Prostate gland (tissue), 2 donors: ENCODE results near the gene TP53BP2. TPM values are rescaled to one million over a fixed set of nuclear protein-coding genes. Genes with fewer than 3 reads are reported as not detected.

Experiments used
- DNase-seq: peaks from one replicate; pipeline ENCODE4 v3.0.0-alpha.2; 2019; ENCODE audit warnings: low spot score
- H3K27ac ChIP-seq, 2 donors: fragments of 200-600 bp; sonication (generic); 2 replicates each; pipeline ENCODE4 v1.5.1; 2017 to 2019
- H3K27me3 ChIP-seq: fragments of 200-600 bp; sonication (generic); replicated peaks from 2 replicates; pipeline ENCODE4 v1.5.1; 2019; ENCODE audit not compliant: insufficient read depth
- H3K36me3 ChIP-seq, 2 donors: fragments of 200-600 bp; sonication (generic); 1 replicate in 1 of 2; 2 replicates in 1 of 2; pipeline versions ENCODE4 v1.5.1 to v1.8.1; 2017 to 2019
- H3K4me1 ChIP-seq: fragments of 200-600 bp; sonication (generic); replicated peaks from 2 replicates; pipeline ENCODE4 v1.5.1; 2019
- H3K4me3 ChIP-seq, 2 donors: fragments of 200-600 bp; sonication (generic); 2 replicates each; pipeline ENCODE4 v1.5.1; 2017 to 2019
- H3K9me3 ChIP-seq: fragments of 200-600 bp; sonication (generic); 2 replicates; pipeline ENCODE4 v1.5.1; 2017
- POLR2A ChIP-seq: fragments of 450-650 bp; IDR thresholded peaks from one replicate; pipeline ENCODE4 v1.6.1; 2016; ENCODE audit warnings: antibody characterized with exemption, mild to moderate bottlenecking
- POLR2AphosphoS5 ChIP-seq: sonication (generic); formaldehyde crosslinking; IDR thresholded peaks from one replicate; pipeline ENCODE4 v1.6.1; 2017; ENCODE audit warnings: antibody characterized with exemption
- WGBS: methylation state at CpG from one replicate; pipeline ENCODE4 v1.1.5; 2018; 5-methylcytosine and 5-hydroxymethylcytosine counted together
- intact Hi-C: fragments of 100-400 bp; cut with DNase I; formaldehyde crosslinking; loops from one replicate; pipeline ENCODE4 v1.14.2; 2022
- total RNA-seq, 2 donors: library from RNA; depleted of rRNA; stranded (reverse); fragments of >200 nt; gene quantifications; one replicate each; pipeline ENCODE4 v1.1.0, GENCODE V29; 2016
- TF ChIP-seq, protein P1 (sequence below), 4 experiments: fragments of 200-600 bp in 2 of 4; fragments of 450-650 bp in 2 of 4; sonication (generic) in 2 of 4; IDR thresholded peaks; 1 replicate in 3 of 4; 2 replicates in 1 of 4; pipeline ENCODE4 v1.5.1; 2016 to 2019; ENCODE audit warnings: antibody characterized with exemption in 4 of 4, mild to moderate bottlenecking in 2 of 4, moderate library complexity in 2 of 4

TP53BP2 gene
- total RNA-seq, 2 donors from 2014 or later = 28.0 to 103 TPM

DNA sequence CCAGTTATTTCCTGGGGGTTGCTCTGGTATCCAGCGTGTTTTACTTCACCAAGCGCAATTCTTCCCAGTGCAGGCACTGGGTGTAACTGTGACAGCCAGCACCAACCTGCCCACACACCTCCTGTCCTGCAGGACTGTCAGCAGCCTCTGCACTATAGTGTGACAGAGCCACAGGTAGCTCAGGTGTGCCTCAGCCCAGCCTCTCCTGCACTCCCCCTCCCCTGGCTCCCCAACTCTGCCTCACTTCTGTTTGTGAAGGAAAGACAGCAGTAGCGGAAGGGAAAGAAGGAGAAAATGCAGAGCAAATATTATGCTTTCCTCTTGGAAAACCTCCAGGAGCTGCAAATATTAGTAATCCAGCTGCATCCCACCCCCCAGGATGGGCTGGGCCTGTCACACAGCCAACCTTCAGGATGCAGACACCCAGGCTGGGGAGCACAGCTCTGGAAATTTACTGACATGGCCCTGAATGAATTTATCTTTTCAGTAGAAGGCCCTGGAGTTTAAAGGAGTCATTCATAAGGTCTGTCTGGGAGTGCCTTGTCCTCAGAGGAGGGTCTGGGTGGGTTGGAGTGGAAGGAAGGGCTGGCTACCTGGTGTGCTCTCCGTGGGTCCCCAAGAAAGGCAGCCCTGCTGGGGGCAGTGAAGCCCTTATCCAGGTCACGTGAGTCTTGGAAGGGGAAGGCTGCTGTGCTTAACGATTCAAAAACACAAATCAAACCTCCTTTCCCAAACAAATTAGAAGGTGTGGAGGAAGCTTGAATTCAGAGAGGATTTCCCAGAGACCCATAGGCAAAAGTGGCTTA lies 112.6 kb downstream of the TP53BP2 start:
- no peak for DNase-seq
- intact Hi-C loops = no loop called here
- H3K36me3 ChIP-seq = no peaks in the 10 kb centered on the region
- H3K27me3 ChIP-seq = no peaks in the 10 kb centered on the region
- peaks cover 23% of the 10 kb centered on the region for H3K4me1 ChIP-seq
- TF ChIP-seq, protein P1, sequence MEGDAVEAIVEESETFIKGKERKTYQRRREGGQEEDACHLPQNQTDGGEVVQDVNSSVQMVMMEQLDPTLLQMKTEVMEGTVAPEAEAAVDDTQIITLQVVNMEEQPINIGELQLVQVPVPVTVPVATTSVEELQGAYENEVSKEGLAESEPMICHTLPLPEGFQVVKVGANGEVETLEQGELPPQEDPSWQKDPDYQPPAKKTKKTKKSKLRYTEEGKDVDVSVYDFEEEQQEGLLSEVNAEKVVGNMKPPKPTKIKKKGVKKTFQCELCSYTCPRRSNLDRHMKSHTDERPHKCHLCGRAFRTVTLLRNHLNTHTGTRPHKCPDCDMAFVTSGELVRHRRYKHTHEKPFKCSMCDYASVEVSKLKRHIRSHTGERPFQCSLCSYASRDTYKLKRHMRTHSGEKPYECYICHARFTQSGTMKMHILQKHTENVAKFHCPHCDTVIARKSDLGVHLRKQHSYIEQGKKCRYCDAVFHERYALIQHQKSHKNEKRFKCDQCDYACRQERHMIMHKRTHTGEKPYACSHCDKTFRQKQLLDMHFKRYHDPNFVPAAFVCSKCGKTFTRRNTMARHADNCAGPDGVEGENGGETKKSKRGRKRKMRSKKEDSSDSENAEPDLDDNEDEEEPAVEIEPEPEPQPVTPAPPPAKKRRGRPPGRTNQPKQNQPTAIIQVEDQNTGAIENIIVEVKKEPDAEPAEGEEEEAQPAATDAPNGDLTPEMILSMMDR (IDR thresholded peaks at IDR 0.05) = no peak
- TF ChIP-seq POLR2AphosphoS5 (no peak), POLR2A (no peak)
- no peak overlapping the region for H3K4me3 ChIP-seq
- no peaks in the 10 kb centered on the region for H3K9me3 ChIP-seq
- WGBS = 60% methylated on average over 6 of the region's 6 CpGs
- H3K27ac ChIP-seq = peak overlapping the region; percentile 10 to 66

DNA sequence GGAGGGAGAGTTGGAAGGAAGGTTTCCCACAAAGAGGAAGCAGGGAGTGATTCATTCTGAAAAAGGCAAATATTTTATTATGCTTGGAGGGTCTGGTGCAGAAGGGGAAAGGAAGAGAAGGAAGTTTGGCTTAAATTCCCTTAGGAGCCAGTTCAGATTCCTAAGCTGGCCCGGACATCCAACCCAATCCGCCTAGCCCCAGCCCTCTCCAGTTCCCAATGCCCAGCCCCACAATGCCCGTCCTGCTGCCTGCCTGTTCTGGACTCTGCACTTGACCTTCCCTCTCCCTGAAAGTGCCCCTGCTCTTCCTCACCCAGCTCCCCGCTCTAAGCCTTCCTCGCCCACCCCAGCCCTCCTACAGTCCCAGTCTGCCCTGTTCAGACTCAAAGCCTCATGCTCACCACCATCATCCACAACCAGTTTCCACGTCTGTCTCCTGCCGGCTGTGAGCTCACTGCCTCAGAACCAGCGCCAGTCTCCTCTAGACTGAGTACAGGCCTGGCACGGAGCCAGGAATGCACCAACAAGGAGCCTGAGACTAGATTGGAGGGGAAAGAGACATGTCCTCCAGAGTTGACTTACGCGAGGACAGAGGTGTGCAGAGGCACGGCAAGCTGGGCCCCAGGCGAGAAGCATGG lies 114.5 kb downstream of the TP53BP2 start:
- no peak overlapping the region for H3K4me3 ChIP-seq
- intact Hi-C loops = no loop called here
- no peaks in the 10 kb centered on the region for H3K36me3 ChIP-seq
- DNase-seq = no peak
- no peaks in the 10 kb centered on the region for H3K27me3 ChIP-seq
- TF ChIP-seq, protein P1 (IDR thresholded peaks at IDR 0.05) = no peak
- no peaks in the 10 kb centered on the region for H3K9me3 ChIP-seq
- 65% methylated on average over 13 of the region's 13 CpGs for WGBS
- H3K27ac ChIP-seq = peak overlapping the region in 1 of 2 donors; percentile 17
- H3K4me1 ChIP-seq = peaks cover 20% of the 10 kb centered on the region

DNA sequence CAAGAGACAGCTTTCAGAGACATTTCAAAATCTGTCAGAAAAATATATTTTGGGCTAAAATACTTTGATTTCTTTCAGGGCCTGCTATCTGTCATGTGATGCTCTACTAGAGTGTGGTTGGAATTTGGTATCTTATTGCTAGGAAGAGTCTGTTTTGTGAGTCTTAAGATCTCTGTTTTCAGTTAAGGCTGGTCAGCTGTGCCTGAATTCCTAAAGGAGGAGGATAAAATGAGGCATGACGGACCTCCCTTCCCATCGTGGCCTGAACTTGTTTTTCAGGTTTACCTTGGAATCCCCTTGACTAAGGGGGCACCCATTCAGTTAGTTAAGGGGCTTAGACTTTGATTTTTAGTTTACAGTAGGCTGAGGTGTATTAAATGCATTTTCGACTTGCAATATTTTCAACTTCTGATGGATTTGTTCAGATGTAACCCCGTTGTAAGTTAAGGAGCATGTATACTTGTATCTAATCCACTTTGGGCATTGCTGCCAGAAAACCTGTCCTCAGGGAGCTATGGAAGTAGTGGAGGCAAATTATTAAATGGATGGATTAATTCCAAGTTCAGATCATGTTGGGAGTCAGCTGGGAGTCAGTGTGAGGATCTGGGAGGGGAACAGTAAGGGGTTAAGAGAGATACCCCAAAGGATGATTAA lies 115.1 kb downstream of the TP53BP2 start:
- peaks cover 20% of the 10 kb centered on the region for H3K4me1 ChIP-seq
- H3K4me3 ChIP-seq = no peak overlapping the region
- no peaks in the 10 kb centered on the region for H3K36me3 ChIP-seq
- no peaks in the 10 kb centered on the region for H3K9me3 ChIP-seq
- DNase-seq = no peak
- 59% methylated on average over 4 of the region's 4 CpGs for WGBS
- TF ChIP-seq, protein P1 (IDR thresholded peaks at IDR 0.05) = no peak
- TF ChIP-seq POLR2AphosphoS5 (no peak), POLR2A (no peak)
- no peaks in the 10 kb centered on the region for H3K27me3 ChIP-seq
- H3K27ac ChIP-seq = no peak overlapping the region
- intact Hi-C loops = no loop called here

DNA sequence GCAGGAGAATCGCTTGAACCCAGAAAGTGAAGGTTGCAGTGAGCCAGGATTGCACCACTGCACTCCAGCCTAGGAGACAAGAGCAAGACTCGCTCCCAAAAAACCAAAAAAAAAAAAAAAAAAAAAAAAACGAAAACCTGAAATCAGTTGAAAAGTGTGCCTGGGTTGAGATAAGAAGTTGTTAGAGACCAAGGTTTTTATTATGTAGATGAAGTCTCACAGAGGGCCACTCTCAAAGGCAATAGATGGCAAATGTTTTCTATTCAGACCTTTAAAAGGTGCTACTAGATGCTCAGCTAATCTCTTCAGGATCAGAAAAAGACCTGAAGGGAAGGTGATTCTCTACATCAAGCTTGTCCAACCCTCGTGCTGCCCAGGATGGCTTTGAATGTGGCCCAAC lies 115.8 kb downstream of the TP53BP2 start:
- Histone ChIP-seq H3K9me3 (no peaks in the 10 kb centered on the region), H3K4me3 (no peak overlapping the region), H3K27ac (no peak overlapping the region), H3K27me3 (no peaks in the 10 kb centered on the region), H3K36me3 (no peaks in the 10 kb centered on the region), H3K4me1 (peaks cover 20% of the 10 kb centered on the region)
- DNase-seq = no peak
- TF ChIP-seq POLR2AphosphoS5 (no peak), POLR2A (no peak)
- TF ChIP-seq, protein P1 (IDR thresholded peaks at IDR 0.05) = no peak
- 95% methylated on average over 4 of the region's 4 CpGs for WGBS
- intact Hi-C loops = no loop called here

Other genes starting within 250 kb of the TP53BP2 start
- gene CAPN8, start 180.2 kb downstream of the TP53BP2 start, total RNA-seq = 1 to 10 TPM; 3.0 to 5.6 TPM
- gene CAPN2, start 133.4 kb downstream of the TP53BP2 start, total RNA-seq = 100 to 1,000 TPM in 1 of 2 donors, 10 to 100 TPM in 1; 88.5 to 156 TPM